Transverse colon (tissue), 4 donors: ENCODE results near the gene FLACC1.

Experiments
- EP300 ChIP-seq: sonication (generic); formaldehyde crosslinking; IDR thresholded peaks from one replicate; pipeline ENCODE4 v1.6.1; 2017; ENCODE audit warnings: antibody characterized with exemption, low read depth
- POLR2A ChIP-seq: fragments of 450-650 bp; IDR thresholded peaks from one replicate; pipeline ENCODE4 v1.6.1; 2016; ENCODE audit warnings: antibody characterized with exemption, mild to moderate bottlenecking, moderate library complexity
- POLR2AphosphoS5 ChIP-seq, 3 donors: sonication (generic); formaldehyde crosslinking; IDR thresholded peaks; one replicate each; pipeline ENCODE4 v1.6.1; 2016; ENCODE audit warnings: antibody characterized with exemption in 3 of 3
- TF ChIP-seq, protein P1 (sequence below), 5 experiments: fragments of 200-600 bp in 3 of 5; fragments of 450-650 bp in 2 of 5; sonication (generic) in 3 of 5; IDR thresholded peaks; 1 replicate in 2 of 5; 2 replicates in 3 of 5; pipeline ENCODE4 v1.5.1; 2016 to 2017; ENCODE audit warnings: antibody characterized with exemption in 5 of 5, inconsistent platforms in 3 of 5, mild to moderate bottlenecking in 2 of 5, moderate library complexity in 1 of 5

DNA sequence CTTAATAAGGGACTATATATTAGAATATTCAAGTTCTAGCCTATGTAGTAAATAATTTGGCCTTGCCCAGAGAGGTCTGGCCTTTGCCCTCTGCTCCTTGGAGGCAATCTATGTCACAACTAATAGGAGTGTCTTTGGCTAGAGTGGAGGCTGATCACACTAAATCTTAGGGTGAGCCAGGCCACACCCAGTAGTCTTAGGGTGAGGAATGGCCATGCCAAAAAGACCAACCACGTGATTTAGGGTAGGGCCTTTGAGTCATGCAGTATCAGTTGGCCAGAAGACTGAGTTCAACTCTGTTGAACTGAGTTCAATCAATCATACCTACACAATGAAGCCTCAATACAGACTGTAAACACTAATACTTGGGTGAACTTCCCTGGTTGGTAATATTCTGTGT lies 26.0 kb upstream of the FLACC1 start:
- TF ChIP-seq, protein P1, sequence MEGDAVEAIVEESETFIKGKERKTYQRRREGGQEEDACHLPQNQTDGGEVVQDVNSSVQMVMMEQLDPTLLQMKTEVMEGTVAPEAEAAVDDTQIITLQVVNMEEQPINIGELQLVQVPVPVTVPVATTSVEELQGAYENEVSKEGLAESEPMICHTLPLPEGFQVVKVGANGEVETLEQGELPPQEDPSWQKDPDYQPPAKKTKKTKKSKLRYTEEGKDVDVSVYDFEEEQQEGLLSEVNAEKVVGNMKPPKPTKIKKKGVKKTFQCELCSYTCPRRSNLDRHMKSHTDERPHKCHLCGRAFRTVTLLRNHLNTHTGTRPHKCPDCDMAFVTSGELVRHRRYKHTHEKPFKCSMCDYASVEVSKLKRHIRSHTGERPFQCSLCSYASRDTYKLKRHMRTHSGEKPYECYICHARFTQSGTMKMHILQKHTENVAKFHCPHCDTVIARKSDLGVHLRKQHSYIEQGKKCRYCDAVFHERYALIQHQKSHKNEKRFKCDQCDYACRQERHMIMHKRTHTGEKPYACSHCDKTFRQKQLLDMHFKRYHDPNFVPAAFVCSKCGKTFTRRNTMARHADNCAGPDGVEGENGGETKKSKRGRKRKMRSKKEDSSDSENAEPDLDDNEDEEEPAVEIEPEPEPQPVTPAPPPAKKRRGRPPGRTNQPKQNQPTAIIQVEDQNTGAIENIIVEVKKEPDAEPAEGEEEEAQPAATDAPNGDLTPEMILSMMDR (IDR thresholded peaks at IDR 0.05), result no peak
- no peak for TF ChIP-seq POLR2AphosphoS5 (IDR thresholded peaks at IDR 0.05)
- TF ChIP-seq POLR2A, result no peak
- no peak for TF ChIP-seq EP300
